ENCODE data around the gene MOGAT1.

MOGAT1 gene

DNA sequence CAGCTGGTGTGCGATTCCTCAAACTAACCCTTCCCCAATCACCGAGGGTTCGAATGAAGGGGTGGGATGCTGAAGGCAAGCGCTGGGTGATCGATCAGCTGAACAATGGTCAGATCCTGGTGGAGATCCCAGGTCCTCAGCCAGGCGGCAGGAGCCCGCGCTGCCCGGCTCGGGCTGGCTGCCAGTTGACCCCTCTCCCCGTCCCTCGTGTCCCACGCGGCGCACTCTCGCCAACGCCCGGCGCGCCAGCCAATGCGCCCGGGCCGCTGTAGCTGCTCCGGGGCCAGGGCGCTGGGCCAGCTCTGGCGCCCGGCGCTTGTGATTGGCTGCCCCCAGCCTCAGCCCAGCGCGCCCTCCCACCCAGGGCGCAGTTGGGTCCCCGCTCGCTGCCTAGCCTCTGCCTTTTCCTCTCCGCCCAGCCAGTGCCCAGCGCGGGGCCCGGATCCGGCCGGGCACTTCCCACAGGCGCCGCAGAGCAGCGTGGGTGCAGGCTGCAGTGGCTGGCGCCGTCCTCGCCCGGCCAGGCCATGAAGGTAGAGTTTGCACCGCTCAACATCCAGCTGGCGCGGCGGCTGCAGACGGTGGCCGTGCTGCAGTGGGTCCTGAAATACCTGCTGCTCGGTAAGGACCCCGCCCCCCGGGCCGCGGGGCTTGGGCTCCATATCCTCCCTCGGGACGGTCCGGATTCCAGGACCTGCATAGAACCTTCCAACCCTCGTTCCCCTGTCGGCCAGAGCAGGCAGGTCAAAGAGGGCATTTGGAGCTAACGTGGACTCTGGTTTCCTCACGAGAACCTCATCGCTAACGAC lies at the start of gene MOGAT1:
MOGAT1 (plus strand) TSS at position 400 of the 809 bp plus-strand sequence; CDS start at position 528, 128 bp downstream.
- peak within 1 kb of the TSS; percentile 50 for H3K4me3 ChIP-seq (ENCODE audit: low read depth, low read length)

DNA sequence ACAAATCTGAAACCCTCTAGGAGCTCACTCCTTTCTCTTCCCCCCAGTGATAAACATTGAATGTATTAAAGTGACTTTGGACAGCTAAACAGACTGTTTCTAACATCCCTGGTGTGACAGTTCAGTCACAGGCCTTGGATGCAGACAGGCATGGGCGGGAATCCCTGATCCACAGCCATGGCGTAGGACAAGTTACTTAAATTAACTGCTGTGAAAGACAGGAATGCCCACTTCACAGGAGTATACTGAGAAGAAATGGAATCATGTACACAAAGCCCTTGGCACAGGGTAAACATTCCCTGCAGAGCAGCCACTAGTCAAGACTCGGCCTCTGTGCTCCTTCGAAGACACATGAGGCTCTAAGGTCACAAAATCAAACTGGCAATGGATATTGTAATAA lies 49.6 kb upstream of the MOGAT1 start:
- no peak overlapping the region for H3K4me3 ChIP-seq (ENCODE audit: low read depth, low read length)

GRCh38 chr2:222622910-222623309 lies 48.5 kb upstream of the MOGAT1 start:
- no peak overlapping the region for H3K4me3 ChIP-seq (ENCODE audit: low read depth, low read length)

DNA sequence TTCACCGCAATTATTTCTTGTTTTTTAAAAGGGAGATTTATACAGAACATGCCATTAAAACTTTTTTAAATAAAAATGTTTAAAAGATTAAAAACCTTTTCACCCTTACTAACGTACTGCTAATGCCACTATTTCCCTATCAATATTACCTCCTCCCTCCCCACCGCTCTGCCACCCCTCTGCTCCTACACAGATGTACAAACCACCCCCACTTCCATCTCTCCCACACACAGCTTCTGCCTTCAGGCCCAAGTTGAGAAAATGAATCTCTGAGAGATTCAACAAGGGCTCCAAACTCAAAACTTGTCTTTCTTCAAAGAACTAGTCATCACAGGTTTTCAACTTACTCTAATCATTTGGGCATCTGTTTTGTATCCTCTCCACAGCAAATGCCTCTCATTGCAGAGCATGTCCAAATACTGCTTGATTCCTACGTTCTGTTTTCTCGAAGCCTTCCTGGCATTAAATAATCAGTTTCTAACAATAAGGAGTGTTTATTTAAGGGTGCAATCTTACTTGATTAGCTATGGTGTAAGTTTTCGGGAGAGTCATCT lies 47.6 kb upstream of the MOGAT1 start:
- H3K4me3 ChIP-seq (ENCODE audit: low read depth, low read length), result no peak overlapping the region

DNA sequence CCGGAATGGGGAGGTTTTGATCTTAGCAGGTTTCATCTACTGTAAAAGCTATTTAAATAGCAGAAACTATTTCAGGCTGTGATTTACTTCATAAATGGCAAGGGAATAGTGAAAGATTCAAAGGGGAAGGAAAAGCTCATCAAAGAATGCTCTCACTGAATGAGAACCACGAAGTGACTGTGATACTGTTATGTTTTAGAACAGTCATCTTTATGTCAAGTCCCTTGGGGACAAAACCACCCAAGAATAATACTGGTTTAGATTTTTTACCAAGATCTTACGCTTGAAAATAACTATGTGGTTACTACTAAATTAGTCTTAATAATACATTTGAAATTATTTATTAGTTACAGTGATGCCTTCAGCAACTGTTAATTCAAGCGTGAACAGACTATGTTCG lies 43.7 kb upstream of the MOGAT1 start:
- H3K4me3 ChIP-seq (ENCODE audit: low read depth, low read length), result no peak overlapping the region

GRCh38 chr2:222635295-222635694 lies 36.2 kb upstream of the MOGAT1 start:
- H3K4me3 ChIP-seq (ENCODE audit: low read depth, low read length), result no peak overlapping the region

- no peak overlapping the region for H3K4me3 ChIP-seq (ENCODE audit: low read depth, low read length)
Observed at GRCh38 chr2:222637067-222637466, 34.4 kb upstream of the MOGAT1 start.

GRCh38 chr2:222641336-222641735 lies 30.1 kb upstream of the MOGAT1 start:
- H3K4me3 ChIP-seq (ENCODE audit: low read depth, low read length), result no peak overlapping the region

GRCh38 chr2:222643134-222643533 lies 28.3 kb upstream of the MOGAT1 start:
- no peak overlapping the region for H3K4me3 ChIP-seq (ENCODE audit: low read depth, low read length)

GRCh38 chr2:222646008-222646407 lies 25.4 kb upstream of the MOGAT1 start:
- no peak overlapping the region for H3K4me3 ChIP-seq (ENCODE audit: low read depth, low read length)

DNA sequence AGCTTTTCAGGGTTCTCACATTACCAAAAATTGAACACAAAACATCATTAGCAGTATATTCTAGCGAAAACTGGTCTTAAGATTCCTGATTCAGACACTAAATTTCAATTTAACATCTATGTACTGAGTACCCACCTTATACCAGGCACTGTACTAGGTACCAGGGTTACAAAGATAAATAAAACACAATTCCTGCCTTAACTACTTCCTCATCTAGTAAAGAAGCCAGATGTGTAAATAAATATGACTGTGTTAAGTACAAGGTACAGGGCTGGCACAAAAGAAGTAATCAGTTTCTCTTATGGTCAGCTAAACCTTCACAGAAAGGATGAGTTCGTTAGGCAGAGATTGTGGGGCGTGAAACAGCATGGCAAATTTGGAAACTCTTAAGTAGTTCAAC lies 21.7 kb upstream of the MOGAT1 start:
- H3K4me3 ChIP-seq (ENCODE audit: low read depth, low read length), result no peak overlapping the region

- no peak overlapping the region for H3K4me3 ChIP-seq (ENCODE audit: low read depth, low read length)
Observed at GRCh38 chr2:222651718-222652418, 19.6 kb upstream of the MOGAT1 start.

- no peak overlapping the region for H3K4me3 ChIP-seq (ENCODE audit: low read depth, low read length)
Observed at GRCh38 chr2:222652491-222653255, 18.8 kb upstream of the MOGAT1 start.

GRCh38 chr2:222653280-222653679 lies 18.2 kb upstream of the MOGAT1 start:
- no peak overlapping the region for H3K4me3 ChIP-seq (ENCODE audit: low read depth, low read length)

- peak within 1 kb of the TSS; percentile 96 for H3K4me3 ChIP-seq (ENCODE audit: low read depth, low read length)
Observed at GRCh38 chr2:222655787-222656525, 15.5 kb upstream of the MOGAT1 start, which contains the start of gene FARSB. FARSB (minus strand) TSS chr2:222656092; CDS start chr2:222656073, 19 bp downstream.

GRCh38 chr2:222656526-222657446 lies 14.7 kb upstream of the MOGAT1 start:
- peak overlapping the region; percentile 96 for H3K4me3 ChIP-seq (ENCODE audit: low read depth, low read length)

DNA sequence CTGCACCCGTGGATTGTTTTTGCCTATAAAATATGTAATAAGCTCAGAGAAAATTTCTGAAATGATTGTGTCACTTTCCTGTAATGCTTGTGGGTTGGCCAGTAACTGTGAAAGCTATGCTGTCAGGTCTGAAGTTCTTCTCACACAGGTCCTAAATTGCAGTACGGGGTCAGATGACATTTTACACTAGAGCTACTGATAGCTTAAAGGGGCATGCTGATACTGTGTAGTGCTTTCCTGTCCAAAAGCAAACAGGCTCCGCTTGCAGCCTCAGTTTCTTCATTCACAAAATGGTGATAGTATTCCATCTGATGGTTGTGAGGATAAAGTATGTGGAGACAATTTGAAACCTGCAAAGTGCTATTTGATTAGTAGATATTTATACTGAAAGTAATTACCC lies 8.0 kb upstream of the MOGAT1 start:
- H3K4me3 ChIP-seq (ENCODE audit: low read depth, low read length), result no peak overlapping the region

DNA sequence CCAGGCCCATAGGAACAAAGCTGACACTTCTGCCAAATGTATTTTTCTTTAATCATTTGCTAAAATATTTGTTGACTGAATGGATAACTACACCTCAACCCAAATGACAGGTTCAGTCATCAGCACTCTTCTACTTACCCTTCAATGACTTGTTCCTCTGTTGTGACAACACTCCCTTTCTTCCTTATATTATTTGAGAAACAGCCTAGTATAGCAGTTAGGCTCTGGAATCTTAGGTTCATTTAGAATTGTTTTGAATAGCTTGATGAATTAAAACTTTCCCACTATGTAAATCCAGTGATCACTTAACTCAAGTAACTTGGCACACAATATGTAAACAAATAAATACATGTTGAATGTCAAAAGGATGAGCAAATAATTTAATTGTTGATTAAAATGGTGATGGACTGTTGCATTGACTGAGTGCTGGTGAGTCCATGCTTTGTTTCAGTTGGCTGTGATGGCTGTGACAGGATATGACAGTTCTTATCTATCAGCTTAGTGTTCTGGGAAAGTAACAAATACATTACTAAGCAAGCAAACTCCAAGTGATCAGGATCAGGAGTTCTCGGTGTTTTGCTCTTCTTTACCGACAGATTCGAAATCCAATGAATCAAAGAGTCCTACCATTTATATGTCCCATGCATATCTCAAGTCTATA lies 2.8 kb upstream of the MOGAT1 start:
- H3K4me3 ChIP-seq (ENCODE audit: low read depth, low read length), result no peak overlapping the region

GRCh38 chr2:222669353-222669752 lies 2.1 kb upstream of the MOGAT1 start:
- H3K4me3 ChIP-seq (ENCODE audit: low read depth, low read length), result no peak overlapping the region
